Measurements from ENCODE around the gene TSHZ2. TPM values are rescaled to one million over a fixed set of nuclear protein-coding genes. Genes with fewer than 3 reads are reported as not detected.

The TSHZ2 gene
- total RNA-seq, 1 experiment from 2014 or later, result 0.07 TPM

DNA sequence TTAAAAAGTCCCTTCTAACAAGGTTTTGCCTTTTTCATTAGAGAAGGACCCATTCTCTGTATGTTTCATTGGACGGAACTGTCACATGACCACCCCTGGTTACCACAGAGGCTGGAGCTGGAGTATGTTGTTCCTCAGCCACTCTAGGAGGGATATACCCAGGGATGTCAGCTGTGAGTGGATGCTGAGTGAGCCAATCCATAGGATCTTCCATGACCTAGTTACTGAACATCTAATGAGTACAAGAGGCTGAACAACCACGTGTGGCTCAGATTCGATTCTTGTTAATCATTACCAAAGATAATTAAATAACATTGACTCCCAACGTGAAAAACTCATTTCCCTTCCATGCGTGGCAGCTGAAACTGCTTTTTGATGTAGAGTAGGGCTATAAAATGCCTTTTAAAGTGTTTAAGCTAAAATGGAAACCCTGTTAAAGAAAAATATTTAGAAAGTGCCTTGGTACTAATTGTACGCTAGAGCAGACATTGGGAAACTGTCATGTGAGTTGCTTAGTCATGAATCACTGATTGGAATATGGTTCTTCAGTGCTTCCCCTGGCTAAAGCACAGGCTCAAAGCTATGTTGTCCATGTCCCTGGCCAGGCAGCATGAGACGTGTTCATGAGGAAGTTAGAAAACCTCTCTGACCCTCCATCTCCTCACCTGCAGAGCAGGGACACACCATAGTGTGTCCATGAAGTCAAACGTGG is 365.4 kb downstream of the TSHZ2 start:
- Histone ChIP-seq H3K9ac (ENCODE audit: low read length) (no peak overlapping the region), H4K20me1 (ENCODE audit: insufficient read depth) (no peaks in the 10 kb centered on the region), H2AFZ (ENCODE audit: low read depth, low read length, poor library complexity, severe bottlenecking) (no peak overlapping the region), H3K79me2 (ENCODE audit: insufficient read depth, low read length) (no peaks in the 10 kb centered on the region), H3K27ac (ENCODE audit: low read depth, low read length) (no peak overlapping the region), H3K9me3 (ENCODE audit: control insufficient read depth in 1 of 2, insufficient read depth in 1 of 2, low read depth in 1 of 2, low read length in 2 of 2) (no peaks in the 10 kb centered on the region), H3K27me3 (ENCODE audit: insufficient read depth, low read length) (peaks cover 4% of the 10 kb centered on the region; the same call in 1 of the 2 replicates), H3K9me2 (ENCODE audit: insufficient read depth) (no peaks in the 10 kb centered on the region), H3K4me1 (ENCODE audit: control insufficient read depth in 1 of 2, insufficient read depth in 2 of 2, low read length in 2 of 2) (no peaks in the 10 kb centered on the region), H3K4me3 (replicated peaks in 1 of 2; ENCODE audit: low read depth in 1 of 2, low read length in 2 of 2) (no peak overlapping the region), H3K4me2 (ENCODE audit: low read length) (no peak overlapping the region), H3K36me3 (ENCODE audit: control insufficient read depth in 1 of 2, insufficient read depth in 2 of 2, low read length in 2 of 2) (no peaks in the 10 kb centered on the region)
- no TSS peak for BruUV-seq (replicated peaks)
- ChIA-PET POLR2A (no interaction called here), RAD21 (ENCODE audit: low non-redundant PET in 1 of 2, low total read pairs in 2 of 2, uncharacterized antibody in 2 of 2, unreplicated experiment in 2 of 2) (no interaction called here), CTCF (interaction anchor here (1.0 kb wide), 1 partner anchor 210 kb away, joined by 5 read pairs; no protein-coding TSS in a partner anchor)
- no peak for TF ChIP-seq ZNF274 (IDR thresholded peaks at IDR 0.05; ENCODE audit: low read depth, low read length)
- TF ChIP-seq TCF7L2 (IDR thresholded peaks at IDR 0.05; ENCODE audit: borderline replicate concordance, extremely low read depth, insufficient read depth, insufficient read length), result no peak
- no peak for TF ChIP-seq ZBTB33 (IDR thresholded peaks at IDR 0.05; ENCODE audit: extremely low read depth, insufficient replicate concordance, low read length)
- no peak for TF ChIP-seq CBX3 (IDR thresholded peaks at IDR 0.05; ENCODE audit: low read depth)
- no peak for TF ChIP-seq ZFX (IDR thresholded peaks at IDR 0.05)
- no peak for TF ChIP-seq YY1 (IDR thresholded peaks at IDR 0.05; ENCODE audit: extremely low read depth, insufficient replicate concordance, low read depth, low read length)
- TF ChIP-seq RAD21 (IDR thresholded peaks at IDR 0.05; ENCODE audit: low read depth), result no peak
- TF ChIP-seq REST (IDR thresholded peaks at IDR 0.05; ENCODE audit: low read depth), result no peak
- TF ChIP-seq POLR2A (IDR thresholded peaks at IDR 0.05; ENCODE audit: borderline replicate concordance, extremely low read depth, insufficient read depth, insufficient read length), result no peak
- TF ChIP-seq EGR1 (IDR thresholded peaks at IDR 0.05; ENCODE audit: low read depth), result no peak
- TF ChIP-seq ELF1 (IDR thresholded peaks at IDR 0.05; ENCODE audit: borderline replicate concordance, low read depth), result no peak
- no peak for TF ChIP-seq SRF (IDR thresholded peaks at IDR 0.05; ENCODE audit: low read depth)
- TF ChIP-seq SP1 (IDR thresholded peaks at IDR 0.05; ENCODE audit: low read depth), result no peak
- TF ChIP-seq FOSL1 (IDR thresholded peaks at IDR 0.05; ENCODE audit: low read depth), result no peak
- TF ChIP-seq MAX (IDR thresholded peaks at IDR 0.05), result no peak
- TF ChIP-seq, protein P1, sequence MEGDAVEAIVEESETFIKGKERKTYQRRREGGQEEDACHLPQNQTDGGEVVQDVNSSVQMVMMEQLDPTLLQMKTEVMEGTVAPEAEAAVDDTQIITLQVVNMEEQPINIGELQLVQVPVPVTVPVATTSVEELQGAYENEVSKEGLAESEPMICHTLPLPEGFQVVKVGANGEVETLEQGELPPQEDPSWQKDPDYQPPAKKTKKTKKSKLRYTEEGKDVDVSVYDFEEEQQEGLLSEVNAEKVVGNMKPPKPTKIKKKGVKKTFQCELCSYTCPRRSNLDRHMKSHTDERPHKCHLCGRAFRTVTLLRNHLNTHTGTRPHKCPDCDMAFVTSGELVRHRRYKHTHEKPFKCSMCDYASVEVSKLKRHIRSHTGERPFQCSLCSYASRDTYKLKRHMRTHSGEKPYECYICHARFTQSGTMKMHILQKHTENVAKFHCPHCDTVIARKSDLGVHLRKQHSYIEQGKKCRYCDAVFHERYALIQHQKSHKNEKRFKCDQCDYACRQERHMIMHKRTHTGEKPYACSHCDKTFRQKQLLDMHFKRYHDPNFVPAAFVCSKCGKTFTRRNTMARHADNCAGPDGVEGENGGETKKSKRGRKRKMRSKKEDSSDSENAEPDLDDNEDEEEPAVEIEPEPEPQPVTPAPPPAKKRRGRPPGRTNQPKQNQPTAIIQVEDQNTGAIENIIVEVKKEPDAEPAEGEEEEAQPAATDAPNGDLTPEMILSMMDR (IDR thresholded peaks at IDR 0.05 in 2 of 3, conservative IDR thresholded peaks at IDR 0.05 in 1 of 3; ENCODE audit: borderline replicate concordance in 1 of 3, insufficient read depth in 1 of 3, low read depth in 2 of 3, low read length in 2 of 3), result no peak
- intact Hi-C loops (cut with micrococcal nuclease), result no loop called here
- DNase-seq (ENCODE audit: low read depth, low spot score), result no peak
- no peak for ATAC-seq

All from HCT116 (cell line).